HG03175 (cell line): ENCODE measurements around the gene NBPF1.
"Not testable (repeated sequence)": the region's sequence is repeated elsewhere in the genome, so short reads cannot be mapped to it uniquely, and the experiment has no call there.

Source experiments
- ATAC-seq: cut with Tn5 transposase; IDR thresholded peaks from one replicate; pipeline ENCODE4 v1.9.1; 2021; ENCODE audit warnings: mild to moderate bottlenecking, moderate library complexity; ENCODE audit not compliant: unreplicated experiment

NBPF1 gene

DNA sequence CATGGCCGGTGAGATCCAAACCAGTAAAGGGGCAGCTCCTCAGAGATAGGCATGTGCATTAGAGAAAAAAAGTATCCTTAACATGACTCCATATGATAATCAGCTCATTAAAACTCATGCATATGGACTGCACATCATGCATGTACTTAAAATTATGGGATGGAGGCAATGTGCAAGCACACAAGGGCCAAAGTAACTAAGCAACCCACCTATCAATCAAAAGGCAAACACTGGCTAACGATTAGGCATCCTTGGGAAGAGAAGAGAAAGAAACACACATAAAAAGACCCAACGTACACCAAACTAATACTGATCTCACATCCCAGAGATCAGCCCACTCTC lies 94.5 kb downstream of the NBPF1 start:
- ATAC-seq, result not testable (repeated sequence)

DNA sequence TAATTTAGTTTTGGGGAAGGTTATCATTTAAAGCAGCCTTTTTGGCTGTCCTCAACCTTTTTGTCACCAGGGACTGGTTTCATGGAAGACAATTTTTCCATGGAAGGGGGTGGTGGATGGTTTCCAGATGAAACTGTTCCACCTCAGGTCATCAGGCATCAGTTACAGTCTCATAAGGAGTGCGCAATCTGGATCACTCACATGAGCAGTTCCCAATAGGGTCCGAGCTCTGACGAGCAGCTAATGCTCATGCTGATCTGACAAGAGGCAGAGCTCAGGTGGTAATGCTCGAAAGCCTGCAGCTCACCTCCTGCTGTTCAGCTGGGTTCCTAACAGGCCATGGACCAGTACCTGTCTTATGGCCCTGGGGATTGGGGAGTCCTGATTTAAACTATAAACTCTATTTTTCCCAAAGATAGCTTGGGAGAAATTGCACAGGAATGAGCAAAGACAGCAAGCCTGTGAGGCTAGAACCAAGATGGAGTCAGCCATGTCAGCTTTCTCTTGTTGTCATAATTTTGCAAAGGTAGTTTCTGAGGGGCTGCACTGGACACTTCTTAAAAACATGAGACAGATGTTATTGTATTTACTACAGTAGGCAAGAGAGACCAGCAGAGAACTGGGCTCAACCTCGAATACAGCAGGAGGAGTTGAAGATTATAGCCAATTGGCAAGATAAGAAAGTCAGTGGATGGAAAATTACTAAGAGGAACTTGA lies 96.5 kb downstream of the NBPF1 start:
- not testable (repeated sequence) for ATAC-seq

DNA sequence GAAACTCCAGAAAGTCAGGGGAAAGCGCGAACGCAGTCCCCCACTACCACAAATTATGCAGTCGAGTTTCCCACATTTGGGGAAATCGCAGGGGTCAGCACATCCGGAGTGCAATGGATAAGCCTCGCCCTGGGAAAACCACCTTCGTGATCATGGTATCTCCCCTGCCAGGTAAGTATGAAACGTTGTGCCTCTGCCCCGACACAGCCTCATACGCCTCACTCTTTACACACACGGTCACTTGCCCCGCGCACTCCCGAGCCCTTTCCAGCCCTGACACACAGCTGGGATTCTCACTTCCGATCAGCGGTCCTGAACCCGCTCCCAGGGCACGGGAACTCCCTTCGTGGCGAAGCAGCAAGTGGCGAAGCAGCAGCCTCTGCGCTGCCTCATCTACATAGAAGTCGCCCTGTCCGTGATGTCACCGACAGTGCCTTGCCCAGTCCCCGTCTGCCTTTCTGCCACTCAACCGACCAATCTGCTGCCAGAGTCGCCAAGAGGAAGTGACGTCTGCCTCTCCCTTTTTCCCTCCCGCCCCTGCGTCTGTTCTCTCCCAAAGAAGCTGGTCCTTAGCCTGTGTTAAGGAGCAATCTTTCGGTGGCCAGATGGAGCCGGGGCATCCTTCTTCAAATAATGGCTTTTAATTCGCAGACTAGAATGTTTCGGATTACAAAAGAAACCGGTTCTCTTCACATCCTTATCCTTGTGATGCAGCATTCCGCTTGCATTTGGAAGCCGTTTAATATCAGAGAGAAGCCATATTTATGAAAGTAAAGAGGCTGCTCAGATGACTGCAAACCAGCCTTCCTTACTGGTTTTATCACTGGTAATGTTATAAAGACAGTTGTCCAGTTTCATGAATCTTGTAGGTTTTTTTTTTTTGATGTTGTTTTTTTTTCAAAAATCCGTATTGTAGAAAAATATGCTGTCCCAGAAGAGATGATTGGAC lies 99.0 kb downstream of the NBPF1 start, which contains the start of gene RNU1-1:
TSS of gene RNU1-1 (minus strand) at position 179 of the 949 bp plus-strand sequence.
- not testable (repeated sequence) for ATAC-seq

DNA sequence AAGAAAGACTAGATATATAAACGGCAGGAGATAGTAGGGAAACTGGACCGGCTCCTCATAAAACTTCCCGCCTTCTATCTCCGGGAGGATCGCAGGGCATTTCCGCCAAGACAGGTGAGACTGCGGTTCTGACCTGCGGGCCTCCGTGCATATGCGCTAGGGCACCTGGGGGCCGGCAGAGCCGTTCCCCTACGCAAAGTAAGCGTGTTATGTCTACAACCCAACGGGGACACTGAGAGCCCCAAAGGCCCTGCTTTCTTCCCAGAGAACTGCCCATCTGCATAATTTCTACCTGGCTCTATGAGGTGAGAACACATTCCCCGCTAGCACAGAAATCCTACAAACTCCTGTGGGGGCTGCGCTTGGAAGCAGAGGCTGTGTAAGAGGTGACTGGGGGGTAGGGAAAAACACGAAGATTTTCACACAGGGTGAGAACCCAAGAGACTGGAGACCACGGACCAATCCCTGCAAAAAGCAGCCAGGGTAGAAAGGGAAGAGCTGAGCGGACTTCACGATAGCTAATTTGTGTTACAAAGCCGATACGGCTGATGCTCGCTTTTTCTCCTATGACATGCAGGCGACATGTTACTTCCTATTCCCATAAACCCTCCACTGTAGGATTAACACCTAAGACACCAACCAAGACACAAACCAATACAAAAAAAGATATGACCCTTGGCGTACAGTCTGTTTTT lies 99.8 kb downstream of the NBPF1 start:
- peak; percentile 98 for ATAC-seq

DNA sequence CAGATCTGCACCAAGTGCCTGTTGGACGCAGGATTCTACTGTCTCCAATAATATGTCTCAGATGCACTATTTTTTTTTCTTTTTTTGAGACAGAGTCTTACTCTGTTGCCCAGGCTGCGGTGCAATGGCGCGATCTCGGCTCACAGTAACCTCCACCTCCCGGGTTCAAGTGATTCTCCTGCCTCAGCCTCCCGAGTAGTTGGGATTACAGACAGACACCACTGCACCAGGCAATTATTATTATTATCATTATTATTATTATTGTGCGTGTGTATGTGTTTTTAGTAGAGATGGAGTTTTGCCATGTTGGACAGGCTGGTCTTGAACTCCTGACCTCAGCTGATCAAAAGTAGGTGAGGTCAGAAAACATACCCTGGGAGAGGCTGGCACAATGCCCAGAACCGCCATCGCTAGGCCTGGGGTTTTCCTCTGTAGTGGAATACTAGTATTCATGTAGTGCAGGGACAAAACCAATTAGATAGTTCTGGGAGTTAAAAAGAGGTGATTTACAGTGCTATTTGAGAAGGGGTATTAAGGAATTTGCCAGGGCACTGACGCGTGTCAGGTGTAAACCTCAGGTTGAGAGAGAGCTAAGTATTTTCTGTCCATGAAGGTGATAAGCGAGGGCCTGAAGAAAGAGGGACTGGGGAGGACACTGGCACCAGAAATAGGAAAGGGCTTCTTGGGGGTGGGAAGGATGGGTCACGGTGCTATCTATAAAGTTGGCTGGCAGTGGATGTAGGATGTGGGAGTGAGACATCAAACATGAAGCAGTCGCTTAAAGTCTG lies 100.5 kb downstream of the NBPF1 start:
- not testable (repeated sequence) for ATAC-seq
